AG04450 (cell line): ENCODE results near the gene ZNF429. TPM values are rescaled to one million over a fixed set of nuclear protein-coding genes. Genes with fewer than 3 reads are reported as not detected.

Experiments
- CTCF ChIA-PET: fragments of 300-600, 350-600 bp; formaldehyde crosslinking; extraction: SDS; loops from one replicate; lab custom pipeline; 2022; ENCODE audit warnings: antibody characterized with exemption, inconsistent platforms; lab: Charles Lee
- POLR2A ChIA-PET: fragments of 350-600 bp; formaldehyde crosslinking; extraction: SDS; loops from one replicate; lab custom pipeline; 2021; ENCODE audit warnings: antibody characterized with exemption, inconsistent platforms; lab: Yijun Ruan, JAX
- DNase-seq: peaks from one replicate; pipeline ENCODE4 v3.0.0-alpha.2; 2011; ENCODE audit warnings: low read depth, low spot score
- H3K27ac ChIP-seq: one replicate; pipeline ENCODE4 v1.5.1; 2012; ENCODE audit warnings: low read depth, low read length, control low read depth
- H3K27me3 ChIP-seq: one replicate; pipeline ENCODE4 v1.6.0; 2012; ENCODE audit warnings: low read length; ENCODE audit not compliant: control insufficient read depth, insufficient read depth
- H3K4me3 ChIP-seq: 2 replicates; pipeline ENCODE4 v1.5.1; 2011; ENCODE audit warnings: mild to moderate bottlenecking, low read depth, low read length, control low read depth
- H3K9me3 ChIP-seq: 2 replicates; pipeline ENCODE4 v1.5.1; 2012; ENCODE audit warnings: low read length; ENCODE audit not compliant: control insufficient read depth, insufficient read depth
- CTCF ChIP-seq: IDR thresholded peaks from 2 replicates; pipeline ENCODE4 v1.5.1; 2011; ENCODE audit warnings: low read depth, low read length, control low read depth, inconsistent platforms
- polyA plus RNA-seq: library from polyadenylated mRNA; depleted of rRNA; stranded (reverse); fragments of >200 nt; gene quantifications from 2 replicates; pipeline ENCODE4 v1.2.3, GENCODE V29; 2011

Gene ZNF429
- polyA plus RNA-seq, 1 experiment = 6.8 TPM

- no peak overlapping the region for H3K27ac ChIP-seq
- ChIA-PET POLR2A (no interaction called here), CTCF (no interaction called here)
- peaks cover 64% of the 10 kb centered on the region for H3K9me3 ChIP-seq
- no peak for DNase-seq
- H3K4me3 ChIP-seq = no peak overlapping the region
- H3K27me3 ChIP-seq = no peaks in the 10 kb centered on the region
- TF ChIP-seq CTCF = no peak
Measured at GRCh38 chr19:21587117-21587461, 81.7 kb downstream of the ZNF429 start.

GRCh38 chr19:21587549-21587948 is 82.1 kb downstream of the ZNF429 start:
- Histone ChIP-seq H3K9me3 (peaks cover 67% of the 10 kb centered on the region), H3K27ac (no peak overlapping the region), H3K4me3 (no peak overlapping the region), H3K27me3 (no peaks in the 10 kb centered on the region)
- DNase-seq = no peak
- ChIA-PET POLR2A (no interaction called here), CTCF (no interaction called here)
- no peak for TF ChIP-seq CTCF

- POLR2A ChIA-PET = no interaction called here
- Histone ChIP-seq H3K27me3 (no peaks in the 10 kb centered on the region), H3K4me3 (no peak overlapping the region), H3K9me3 (peaks cover 72% of the 10 kb centered on the region), H3K27ac (no peak overlapping the region)
- CTCF ChIA-PET = no interaction called here
- no peak for TF ChIP-seq CTCF
- DNase-seq = no peak
Measured at GRCh38 chr19:21588065-21588601, 82.7 kb downstream of the ZNF429 start.

DNA sequence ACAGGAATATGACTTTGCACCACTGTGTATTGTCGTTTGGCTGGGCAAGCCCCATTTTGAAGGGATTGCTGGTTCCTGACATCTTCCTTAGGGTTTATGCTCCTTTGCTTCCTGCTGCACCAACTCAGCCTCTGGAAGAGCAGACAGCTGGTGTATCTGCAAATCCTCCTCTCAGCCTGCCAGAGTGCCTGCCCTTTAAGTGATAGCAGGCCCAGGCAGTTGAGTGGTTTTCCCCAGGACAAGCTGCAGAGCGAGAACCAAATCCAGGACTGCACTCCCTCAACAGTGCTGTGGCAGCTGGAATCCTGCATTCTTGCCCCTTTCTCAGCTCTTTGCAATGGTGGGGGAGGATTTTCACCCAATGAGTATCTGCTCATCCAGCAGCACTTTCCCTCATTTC is 85.5 kb downstream of the ZNF429 start:
- Histone ChIP-seq H3K27ac (no peak overlapping the region), H3K27me3 (no peaks in the 10 kb centered on the region), H3K4me3 (no peak overlapping the region), H3K9me3 (peaks cover 73% of the 10 kb centered on the region)
- TF ChIP-seq CTCF = no peak
- no peak for DNase-seq
- POLR2A ChIA-PET = no interaction called here
- CTCF ChIA-PET = no interaction called here

DNA sequence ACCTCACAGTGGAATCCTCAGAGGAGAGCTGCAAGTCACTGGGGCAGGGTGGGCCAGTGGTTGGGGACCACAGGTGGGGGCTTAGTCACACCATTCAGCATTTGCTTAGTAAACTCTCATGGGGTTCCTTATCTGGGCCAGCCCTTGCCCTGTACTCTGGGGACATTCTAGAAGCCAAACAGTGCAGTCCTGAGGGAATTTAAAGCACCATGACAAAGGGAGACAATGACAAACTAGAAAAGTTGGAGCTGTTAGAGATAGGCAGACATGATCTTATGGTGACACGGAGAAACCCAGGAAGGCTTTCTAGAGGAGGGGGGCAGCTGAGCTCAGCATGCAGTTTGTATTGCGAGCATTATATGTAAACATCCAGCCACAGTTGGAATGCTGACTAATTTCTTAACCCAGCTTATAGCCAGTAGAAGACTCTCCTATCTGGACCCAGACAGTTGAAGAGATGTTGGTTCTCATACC is 87.6 kb downstream of the ZNF429 start:
- Histone ChIP-seq H3K27me3 (no peaks in the 10 kb centered on the region), H3K27ac (no peak overlapping the region), H3K9me3 (peaks cover 57% of the 10 kb centered on the region), H3K4me3 (no peak overlapping the region)
- CTCF ChIA-PET = no interaction called here
- no peak for TF ChIP-seq CTCF
- POLR2A ChIA-PET = no interaction called here
- no peak for DNase-seq
